Osteocyte (in vitro differentiated cells): ENCODE measurements around the gene UBASH3A. TPM values are rescaled to one million over a fixed set of nuclear protein-coding genes. Genes with fewer than 3 reads are reported as not detected.

ENCODE experiments used
- DNase-seq: peaks from one replicate; pipeline ENCODE4 v3.0.0; 2021; ENCODE audit warnings: mixed read lengths; ENCODE audit not compliant: unreplicated experiment; ENCODE audit errors: extremely low spot score
- H3K27ac Mint-ChIP-seq: one replicate; pipeline ENCODE4 v1.8.0; 2021; ENCODE audit warnings: mild to moderate bottlenecking, mixed read lengths; ENCODE audit not compliant: unreplicated experiment
- H3K27me3 Mint-ChIP-seq: one replicate; pipeline ENCODE4 v1.8.0; 2021; ENCODE audit warnings: mixed read lengths; ENCODE audit not compliant: unreplicated experiment
- H3K36me3 Mint-ChIP-seq: one replicate; pipeline ENCODE4 v1.8.0; 2021; ENCODE audit warnings: mixed read lengths; ENCODE audit not compliant: unreplicated experiment
- H3K4me1 Mint-ChIP-seq: one replicate; pipeline ENCODE4 v1.8.0; 2021; ENCODE audit warnings: mixed read lengths; ENCODE audit not compliant: unreplicated experiment
- H3K4me3 Mint-ChIP-seq: one replicate; pipeline ENCODE4 v1.8.0; 2021; ENCODE audit warnings: mild to moderate bottlenecking, moderate library complexity, mixed read lengths; ENCODE audit not compliant: unreplicated experiment
- H3K9me3 Mint-ChIP-seq: one replicate; pipeline ENCODE4 v1.8.0; 2021; ENCODE audit warnings: mixed read lengths; ENCODE audit not compliant: unreplicated experiment
- CTCF ChIP-seq: fragments of 200-600 bp; sonication (generic); IDR thresholded peaks from 2 replicates; pipeline ENCODE4 v1.5.0; 2021; ENCODE audit warnings: antibody characterized with exemption, mild to moderate bottlenecking, moderate library complexity
- total RNA-seq: library from RNA; stranded (reverse); gene quantifications from 2 replicates; pipeline ENCODE4 v1.2.1, GENCODE V29; 2021

Gene UBASH3A
- total RNA-seq, 1 donor from 2014 or later = not detected

GRCh38 chr21:42496839-42497202 is 93.1 kb downstream of the UBASH3A start:
- peaks cover 13% of the 10 kb centered on the region for H3K4me1 Mint-ChIP-seq
- DNase-seq = peak; percentile 85
- H3K27me3 Mint-ChIP-seq = peaks cover 12% of the 10 kb centered on the region
- H3K36me3 Mint-ChIP-seq = no peaks in the 10 kb centered on the region
- H3K9me3 Mint-ChIP-seq = no peaks in the 10 kb centered on the region
- H3K4me3 Mint-ChIP-seq = peak overlapping the region; percentile 95
- H3K27ac Mint-ChIP-seq = peak overlapping the region; percentile 87
- no peak for TF ChIP-seq CTCF

Other genes starting within 250 kb of the UBASH3A start
- gene ABCG1, start 184.8 kb upstream of the UBASH3A start, total RNA-seq = 16.5 TPM in 2 replicates
- gene TFF3, start 88.5 kb upstream of the UBASH3A start, total RNA-seq = 46.1 and 50.3 TPM in 2 replicates
- gene TFF2, start 52.9 kb upstream of the UBASH3A start, total RNA-seq = not detected in 2 replicates
- not detected in 2 replicates for gene TFF1, start 37.4 kb upstream of the UBASH3A start, total RNA-seq
- gene TMPRSS3, start 7.8 kb upstream of the UBASH3A start, total RNA-seq = not detected in 2 replicates
- gene RSPH1, start 92.3 kb downstream of the UBASH3A start, total RNA-seq = 0.19 and 0.34 TPM in 2 replicates
- gene SLC37A1, start 110.0 kb downstream of the UBASH3A start, total RNA-seq = 13.2 and 13.5 TPM in 2 replicates
- gene PDE9A, start 249.7 kb downstream of the UBASH3A start, total RNA-seq = 8.5 and 12.3 TPM in 2 replicates